Osteocyte (in vitro differentiated cells): Measurements from ENCODE around the gene CRY2. TPM values are rescaled to one million over a fixed set of nuclear protein-coding genes. Genes with fewer than 3 reads are reported as not detected.
A peak's percentile ranks its signal among the peaks of the same experiment; 100 is the strongest.

Source experiments
- DNase-seq: peaks from one replicate; pipeline ENCODE4 v3.0.0; 2021; ENCODE audit warnings: mixed read lengths; ENCODE audit not compliant: unreplicated experiment; ENCODE audit errors: extremely low spot score
- H3K27ac Mint-ChIP-seq: one replicate; pipeline ENCODE4 v1.8.0; 2021; ENCODE audit warnings: mild to moderate bottlenecking, mixed read lengths; ENCODE audit not compliant: unreplicated experiment
- H3K27me3 Mint-ChIP-seq: one replicate; pipeline ENCODE4 v1.8.0; 2021; ENCODE audit warnings: mixed read lengths; ENCODE audit not compliant: unreplicated experiment
- H3K36me3 Mint-ChIP-seq: one replicate; pipeline ENCODE4 v1.8.0; 2021; ENCODE audit warnings: mixed read lengths; ENCODE audit not compliant: unreplicated experiment
- H3K4me1 Mint-ChIP-seq: one replicate; pipeline ENCODE4 v1.8.0; 2021; ENCODE audit warnings: mixed read lengths; ENCODE audit not compliant: unreplicated experiment
- H3K4me3 Mint-ChIP-seq: one replicate; pipeline ENCODE4 v1.8.0; 2021; ENCODE audit warnings: mild to moderate bottlenecking, moderate library complexity, mixed read lengths; ENCODE audit not compliant: unreplicated experiment
- H3K9me3 Mint-ChIP-seq: one replicate; pipeline ENCODE4 v1.8.0; 2021; ENCODE audit warnings: mixed read lengths; ENCODE audit not compliant: unreplicated experiment
- CTCF ChIP-seq: fragments of 200-600 bp; sonication (generic); IDR thresholded peaks from 2 replicates; pipeline ENCODE4 v1.5.0; 2021; ENCODE audit warnings: antibody characterized with exemption, mild to moderate bottlenecking, moderate library complexity
- total RNA-seq: library from RNA; stranded (reverse); gene quantifications from 2 replicates; pipeline ENCODE4 v1.2.1, GENCODE V29; 2021

Gene CRY2
- total RNA-seq, 1 donor from 2014 or later, result 18.6 TPM

- H3K4me1 Mint-ChIP-seq, result peaks cover 29% of the 10 kb centered on the region
- H3K36me3 Mint-ChIP-seq, result no peaks in the 10 kb centered on the region
- no peak for TF ChIP-seq CTCF
- DNase-seq, result no peak
- H3K9me3 Mint-ChIP-seq, result no peaks in the 10 kb centered on the region
- H3K4me3 Mint-ChIP-seq, result no peak overlapping the region
- no peak overlapping the region for H3K27ac Mint-ChIP-seq
- peaks cover 26% of the 10 kb centered on the region for H3K27me3 Mint-ChIP-seq
Observed at GRCh38 chr11:45919806-45920530, 72.7 kb downstream of the CRY2 start.

- DNase-seq, result no peak
- Mint-ChIP-seq H3K9me3 (no peaks in the 10 kb centered on the region), H3K4me3 (no peak overlapping the region), H3K4me1 (peaks cover 29% of the 10 kb centered on the region), H3K27ac (no peak overlapping the region), H3K36me3 (no peaks in the 10 kb centered on the region), H3K27me3 (peaks cover 29% of the 10 kb centered on the region)
- no peak for TF ChIP-seq CTCF
Observed at GRCh38 chr11:45920531-45921477, 73.5 kb downstream of the CRY2 start.

GRCh38 chr11:45921561-45922424 is 74.5 kb downstream of the CRY2 start:
- H3K36me3 Mint-ChIP-seq, result no peaks in the 10 kb centered on the region
- no peak overlapping the region for H3K4me3 Mint-ChIP-seq
- DNase-seq, result no peak
- H3K4me1 Mint-ChIP-seq, result peaks cover 23% of the 10 kb centered on the region
- H3K27ac Mint-ChIP-seq, result no peak overlapping the region
- no peaks in the 10 kb centered on the region for H3K9me3 Mint-ChIP-seq
- peaks cover 29% of the 10 kb centered on the region for H3K27me3 Mint-ChIP-seq
- TF ChIP-seq CTCF, result no peak

- no peak for DNase-seq
- Mint-ChIP-seq H3K27ac (no peak within 1 kb of the TSS), H3K4me1 (peaks cover 19% of the 10 kb centered on the region), H3K9me3 (no peaks in the 10 kb centered on the region), H3K4me3 (peak within 1 kb of the TSS; percentile 51), H3K27me3 (peaks cover 29% of the 10 kb centered on the region), H3K36me3 (no peaks in the 10 kb centered on the region)
- TF ChIP-seq CTCF, result no peak
Observed at GRCh38 chr11:45922425-45923082, 75.3 kb downstream of the CRY2 start, which contains the start of gene LARGE2. LARGE2 (plus strand) TSS chr11:45922656; CDS start chr11:45922883, 227 bp downstream.
